BE2C (cell line): ENCODE measurements around the gene SEC22C.
"Not testable (repeated sequence)": the region's sequence is repeated elsewhere in the genome, so short reads cannot be mapped to it uniquely, and the experiment has no call there.

Source experiments
- DNase-seq: peaks from one replicate; pipeline ENCODE4 v3.0.0-alpha.2; 2020
- H3K27me3 ChIP-seq: fragments of 250-450 bp; sonication (Bioruptor Pico); 2 replicates; pipeline ENCODE4 v1.5.1; 2020; ENCODE audit warnings: mild to moderate bottlenecking
- H3K36me3 ChIP-seq: fragments of 250-450 bp; sonication (Bioruptor Pico); 2 replicates; pipeline ENCODE4 v1.5.1; 2020; ENCODE audit warnings: mild to moderate bottlenecking
- H3K4me1 ChIP-seq: fragments of 250-450 bp; sonication (Bioruptor Pico); 2 replicates; pipeline ENCODE4 v1.5.1; 2020
- H3K4me3 ChIP-seq: 2 replicates; pipeline ENCODE4 v1.5.1; 2011; ENCODE audit warnings: low read depth, low read length
- H3K9me3 ChIP-seq: fragments of 250-450 bp; sonication (Bioruptor Pico); 2 replicates; pipeline ENCODE4 v1.5.1; 2020
- TF ChIP-seq, protein P1 (sequence below): IDR thresholded peaks from 2 replicates; pipeline ENCODE4 v1.5.1; 2012; ENCODE audit warnings: mild to moderate bottlenecking, low read depth, low read length

Gene SEC22C

DNA sequence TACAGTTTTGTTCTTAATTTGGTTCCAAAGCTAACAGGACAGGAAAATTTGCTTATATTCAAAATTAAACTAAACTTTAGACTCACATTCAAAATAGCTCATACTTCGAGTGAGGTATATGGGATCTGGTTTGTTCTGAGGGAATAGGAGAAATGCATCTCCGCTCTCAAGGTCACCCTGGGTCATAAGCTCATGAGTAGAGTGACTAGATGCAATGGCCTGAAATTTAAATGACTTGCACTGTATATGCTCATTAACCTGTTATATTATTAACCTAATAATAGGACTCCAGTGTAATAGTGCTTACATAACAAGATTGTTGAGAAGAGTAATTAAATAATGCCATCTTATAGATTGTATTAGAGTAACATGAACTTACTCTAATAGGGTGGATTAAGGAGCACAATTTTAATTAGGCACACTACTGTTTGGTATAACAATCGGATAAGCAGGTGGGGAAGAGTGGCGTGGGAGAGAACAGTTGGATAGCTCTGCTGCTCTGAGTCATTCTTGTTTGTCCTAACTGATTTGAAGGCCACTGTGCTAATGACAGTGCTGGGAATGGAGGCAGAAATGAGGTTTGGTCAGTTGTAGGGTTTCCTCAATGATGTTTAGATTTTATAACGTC, 23.9 kb upstream of the SEC22C start:
- TF ChIP-seq, protein P1, sequence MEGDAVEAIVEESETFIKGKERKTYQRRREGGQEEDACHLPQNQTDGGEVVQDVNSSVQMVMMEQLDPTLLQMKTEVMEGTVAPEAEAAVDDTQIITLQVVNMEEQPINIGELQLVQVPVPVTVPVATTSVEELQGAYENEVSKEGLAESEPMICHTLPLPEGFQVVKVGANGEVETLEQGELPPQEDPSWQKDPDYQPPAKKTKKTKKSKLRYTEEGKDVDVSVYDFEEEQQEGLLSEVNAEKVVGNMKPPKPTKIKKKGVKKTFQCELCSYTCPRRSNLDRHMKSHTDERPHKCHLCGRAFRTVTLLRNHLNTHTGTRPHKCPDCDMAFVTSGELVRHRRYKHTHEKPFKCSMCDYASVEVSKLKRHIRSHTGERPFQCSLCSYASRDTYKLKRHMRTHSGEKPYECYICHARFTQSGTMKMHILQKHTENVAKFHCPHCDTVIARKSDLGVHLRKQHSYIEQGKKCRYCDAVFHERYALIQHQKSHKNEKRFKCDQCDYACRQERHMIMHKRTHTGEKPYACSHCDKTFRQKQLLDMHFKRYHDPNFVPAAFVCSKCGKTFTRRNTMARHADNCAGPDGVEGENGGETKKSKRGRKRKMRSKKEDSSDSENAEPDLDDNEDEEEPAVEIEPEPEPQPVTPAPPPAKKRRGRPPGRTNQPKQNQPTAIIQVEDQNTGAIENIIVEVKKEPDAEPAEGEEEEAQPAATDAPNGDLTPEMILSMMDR = no peak
- Histone ChIP-seq H3K4me1 (no peaks in the 10 kb centered on the region; the same call in 1 of the 2 replicates), H3K36me3 (no peaks in the 10 kb centered on the region), H3K9me3 (no peaks in the 10 kb centered on the region), H3K4me3 (no peak overlapping the region), H3K27me3 (no peaks in the 10 kb centered on the region)
- no peak for DNase-seq

DNA sequence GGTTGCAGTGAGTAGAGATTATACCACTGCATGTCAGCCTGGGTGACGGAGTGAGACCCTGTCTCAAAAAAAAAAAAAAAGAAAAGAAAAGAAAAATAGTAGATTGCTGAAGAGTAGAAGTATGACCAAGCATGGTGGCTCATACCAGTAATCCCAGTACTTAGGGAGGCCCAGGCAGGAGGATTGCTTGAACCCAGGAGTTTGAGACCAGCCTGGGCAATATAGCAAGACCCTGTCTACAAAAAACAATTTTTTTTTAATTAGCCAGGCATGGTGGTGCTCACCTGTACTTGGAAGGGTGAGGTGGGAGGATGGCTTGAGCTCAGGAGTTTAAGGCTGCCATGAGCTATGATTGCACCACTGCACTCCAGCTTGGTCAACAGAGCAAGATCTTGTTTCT, 21.2 kb upstream of the SEC22C start:
- Histone ChIP-seq H3K4me3 (no peak overlapping the region), H3K4me1 (no peaks in the 10 kb centered on the region; the same call in 1 of the 2 replicates), H3K9me3 (no peaks in the 10 kb centered on the region), H3K36me3 (no peaks in the 10 kb centered on the region), H3K27me3 (no peaks in the 10 kb centered on the region)
- TF ChIP-seq, protein P1 = no peak
- no peak for DNase-seq

DNA sequence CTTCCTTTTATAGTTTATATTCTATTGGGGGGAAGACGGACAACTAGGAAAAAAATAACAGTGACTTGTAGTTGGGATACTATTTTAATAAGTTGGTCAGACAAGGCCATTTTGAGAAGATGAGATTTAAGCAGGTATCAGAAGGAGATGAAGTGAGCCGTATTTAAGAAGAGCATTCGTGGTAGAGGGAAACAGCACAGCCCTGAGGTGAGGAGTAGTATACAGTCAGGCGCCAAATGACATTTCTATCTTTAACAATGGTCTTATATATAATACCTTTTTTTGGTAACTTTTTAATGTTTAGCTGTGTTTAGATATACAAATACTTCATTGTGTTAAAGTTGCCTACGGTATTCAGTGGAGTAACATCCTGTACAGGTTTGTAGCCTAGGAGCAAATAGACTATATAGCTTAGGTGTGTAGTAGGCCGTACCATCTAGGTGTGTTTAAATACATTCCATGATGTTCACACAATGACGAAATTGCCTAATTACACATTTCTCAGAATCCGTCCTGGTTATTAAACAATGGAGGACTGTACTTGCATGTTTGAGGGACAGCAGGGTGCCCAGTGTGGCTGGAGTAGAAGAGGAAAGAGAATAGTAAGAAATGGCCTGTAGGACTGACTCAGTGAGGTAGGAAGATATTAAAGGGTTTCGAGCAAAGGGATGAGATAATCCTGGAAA, 20.3 kb upstream of the SEC22C start:
- H3K4me1 ChIP-seq = no peaks in the 10 kb centered on the region; the same call in 1 of the 2 replicates
- H3K4me3 ChIP-seq = peak overlapping the region; percentile 84
- H3K9me3 ChIP-seq = no peaks in the 10 kb centered on the region
- no peaks in the 10 kb centered on the region for H3K27me3 ChIP-seq
- H3K36me3 ChIP-seq = no peaks in the 10 kb centered on the region
- DNase-seq = no peak
- TF ChIP-seq, protein P1 = no peak

DNA sequence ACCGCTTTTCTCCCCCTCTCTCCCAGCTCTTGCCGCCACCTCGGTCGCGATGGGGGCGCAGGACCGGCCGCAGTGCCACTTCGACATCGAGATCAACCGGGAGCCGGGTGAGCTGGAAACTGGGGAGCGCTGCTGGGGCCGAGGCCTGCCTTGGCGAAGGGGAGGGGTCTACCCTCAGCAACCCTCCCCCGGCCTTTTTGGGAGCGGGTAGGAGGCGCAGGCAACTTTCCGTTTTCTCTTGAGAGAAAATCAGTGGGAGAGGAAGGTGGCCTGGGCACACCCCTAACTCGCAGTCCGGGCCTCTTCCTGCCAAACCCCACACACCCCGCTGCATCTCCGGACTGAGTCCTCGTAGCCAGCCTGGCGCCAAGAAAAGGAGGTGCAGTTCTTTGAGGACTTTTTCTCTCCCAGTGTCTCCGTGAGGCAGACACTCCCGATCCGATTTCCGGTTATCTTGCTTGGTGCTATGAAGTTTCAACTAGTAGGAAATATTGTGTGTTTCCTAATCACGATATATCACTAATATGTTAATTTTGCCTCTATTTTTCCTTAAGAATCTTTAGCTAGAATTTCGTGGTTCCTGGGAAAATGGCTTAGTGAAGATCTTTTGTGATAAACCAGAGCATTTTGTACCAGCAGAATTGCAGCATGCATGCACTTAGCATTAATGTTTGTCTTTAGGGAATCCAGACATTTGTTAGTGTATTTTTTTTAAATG, 19.4 kb upstream of the SEC22C start:
- no peak for DNase-seq
- no peaks in the 10 kb centered on the region; the same call in 1 of the 2 replicates for H3K4me1 ChIP-seq
- H3K4me3 ChIP-seq = peak overlapping the region; percentile 84
- H3K36me3 ChIP-seq = no peaks in the 10 kb centered on the region
- no peaks in the 10 kb centered on the region for H3K27me3 ChIP-seq
- TF ChIP-seq, protein P1 = no peak
- H3K9me3 ChIP-seq = no peaks in the 10 kb centered on the region

DNA sequence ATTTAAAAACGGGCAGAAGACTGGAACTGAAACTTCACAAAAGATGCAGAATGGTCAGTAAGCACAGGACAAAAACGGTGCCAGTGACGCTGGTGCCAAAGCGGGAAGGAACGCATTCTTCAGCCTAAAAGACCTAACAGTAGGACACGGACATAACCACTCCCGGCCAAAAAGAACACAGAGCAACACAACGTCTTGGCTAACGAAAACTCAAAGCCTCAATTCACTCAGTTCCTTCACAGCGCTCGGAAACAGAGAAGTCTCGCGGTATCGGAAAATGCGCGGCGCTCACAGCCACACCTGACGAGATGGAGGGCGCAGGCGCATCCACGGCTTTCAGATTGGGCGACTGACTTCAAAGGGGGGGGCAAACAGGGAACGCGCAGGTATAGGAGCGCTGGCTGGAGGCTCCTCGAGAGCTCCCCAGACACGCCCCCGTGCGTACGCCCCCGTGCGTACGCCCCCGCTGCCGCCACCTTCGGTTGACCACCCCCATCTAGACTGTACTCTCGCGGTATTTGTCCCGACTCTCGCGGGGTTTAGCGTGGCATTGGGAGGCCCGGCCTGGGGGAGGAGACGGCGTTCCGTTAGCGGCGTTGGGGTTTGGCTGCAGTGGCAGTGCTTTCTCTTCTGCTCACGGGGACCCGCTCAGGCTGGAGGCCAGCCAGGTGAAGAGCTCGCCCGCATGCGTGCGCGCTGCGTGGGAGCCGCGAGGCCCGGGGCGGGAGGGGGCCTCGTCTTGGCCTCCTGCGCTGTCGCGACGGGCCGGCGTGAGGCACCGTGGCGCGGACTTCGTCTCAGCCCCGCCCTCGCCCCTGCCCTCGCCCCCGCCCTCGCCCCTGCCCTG, 18.6 kb upstream of the SEC22C start, which contains the start of gene NKTR:
NKTR (plus strand) TSS at position 576 of the 847 bp plus-strand sequence. CDS start 321 bp downstream, outside the sequence.
- Histone ChIP-seq H3K9me3 (no peaks in the 10 kb centered on the region), H3K27me3 (no peaks in the 10 kb centered on the region), H3K36me3 (no peaks in the 10 kb centered on the region), H3K4me1 (no peaks in the 10 kb centered on the region; the same call in 1 of the 2 replicates), H3K4me3 (peak within 1 kb of the TSS; percentile 84)
- TF ChIP-seq, protein P1 = no peak
- DNase-seq = peak; percentile 95

DNA sequence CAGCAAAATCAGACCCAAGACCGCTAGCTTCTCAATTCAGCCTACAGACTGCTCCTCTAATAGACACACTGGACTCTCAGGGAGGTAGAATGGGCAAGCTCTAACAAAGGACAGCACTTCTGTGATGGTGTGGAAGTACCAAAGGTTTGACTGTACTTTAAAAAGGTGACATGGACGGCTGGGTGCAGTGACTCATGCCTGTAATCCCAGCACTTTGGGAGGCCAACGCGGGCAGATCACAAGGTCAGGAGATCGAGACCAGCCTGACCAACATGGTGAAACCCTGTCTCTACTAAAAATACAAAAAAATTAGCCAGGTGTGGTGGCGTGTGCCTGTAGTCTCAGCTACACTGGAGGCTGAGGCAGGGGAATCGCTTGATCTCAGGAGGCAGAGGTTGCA, 15.3 kb upstream of the SEC22C start:
- not testable (repeated sequence) for DNase-seq

More for the DNA sequence above, 15.3 kb upstream of the SEC22C start:
- H3K4me1 ChIP-seq, H3K9me3 ChIP-seq, H3K36me3 ChIP-seq, H3K4me3 ChIP-seq, H3K27me3 ChIP-seq: not testable (repeated sequence)
